SU-DHL-6 (cell line): ENCODE results near the gene RPL19.
A peak's percentile ranks its signal among the peaks of the same experiment; 100 is the strongest.

Source experiments
- H2AFZ ChIP-seq: fragments of 200-600 bp; sonication (generic); 2 replicates; pipeline ENCODE4 v1.6.1; 2014; ENCODE audit warnings: low read depth, mild to moderate bottlenecking, moderate library complexity, mixed read lengths, antibody characterized with exemption, low read length; ENCODE audit not compliant: severe bottlenecking
- H3F3A ChIP-seq: fragments of 200-600 bp; shearing (Covaris generic); 2 replicates; pipeline ENCODE4 v1.6.0; 2016; ENCODE audit warnings: antibody characterized with exemption, mild to moderate bottlenecking; ENCODE audit not compliant: insufficient read depth
- H3K27ac ChIP-seq: fragments of 200-600 bp; sonication (generic); 2 replicates; pipeline ENCODE4 v1.5.1; 2016; ENCODE audit warnings: low read depth, mild to moderate bottlenecking, low read length, moderate library complexity, mixed read lengths
- H3K27me3 ChIP-seq: fragments of 200-600 bp; sonication (generic), shearing (Covaris generic); 2 replicates; pipeline ENCODE4 v1.6.0; 2014; ENCODE audit warnings: mild to moderate bottlenecking, low read length
- H3K36me3 ChIP-seq: fragments of 200-600 bp; sonication (generic); 2 replicates; pipeline ENCODE4 v1.6.1; 2014; ENCODE audit warnings: mild to moderate bottlenecking, low read length, mixed read lengths
- H3K4me2 ChIP-seq: fragments of 300-600, 200-600 bp; shearing (Covaris generic), sonication (generic); 2 replicates; pipeline ENCODE4 v1.6.0; 2014; ENCODE audit warnings: low read length, low read depth, mild to moderate bottlenecking; ENCODE audit not compliant: poor library complexity, severe bottlenecking
- H3K4me3 ChIP-seq: fragments of 200-600 bp; sonication (generic); 2 replicates; pipeline ENCODE4 v1.5.1; 2014; ENCODE audit warnings: antibody characterized with exemption, low read length, mild to moderate bottlenecking, mixed read lengths; ENCODE audit not compliant: insufficient read depth, poor library complexity, severe bottlenecking
- H3K79me2 ChIP-seq: fragments of 200-600 bp; sonication (generic); 2 replicates; pipeline ENCODE4 v1.6.1; 2014; ENCODE audit warnings: mild to moderate bottlenecking, low read length, moderate library complexity; ENCODE audit not compliant: insufficient read depth
- H3K9ac ChIP-seq: fragments of 200-600 bp; sonication (generic); 2 replicates; pipeline ENCODE4 v1.7.0; 2014; ENCODE audit warnings: mild to moderate bottlenecking, low read length
- H3K9me2 ChIP-seq: fragments of 200-600 bp; sonication (generic); replicated peaks from 2 replicates; pipeline ENCODE4 v1.6.1; 2014; ENCODE audit warnings: low read length; ENCODE audit not compliant: insufficient read depth
- H3K9me3 ChIP-seq: fragments of 200-600 bp; sonication (generic); 2 replicates; pipeline ENCODE4 v1.6.1; 2014; ENCODE audit warnings: low read length, mixed read lengths; ENCODE audit not compliant: insufficient read depth
- H4K20me1 ChIP-seq: fragments of 200-600 bp; sonication (generic); 2 replicates; pipeline ENCODE4 v1.6.1; 2014; ENCODE audit warnings: low read depth, mild to moderate bottlenecking, antibody characterized with exemption, low read length, moderate library complexity, mixed read lengths
- CTCF ChIP-seq: fragments of 200-600 bp; sonication (generic); IDR thresholded peaks from one replicate; pipeline ENCODE4 v1.5.1; 2017; ENCODE audit warnings: antibody characterized with exemption, mild to moderate bottlenecking, low read length, moderate library complexity; ENCODE audit not compliant: insufficient read depth, poor library complexity, severe bottlenecking
- EZH2phosphoT487 ChIP-seq: fragments of 200-600 bp; sonication (generic), shearing (Covaris generic); conservative IDR thresholded peaks from 2 replicates; pipeline ENCODE4 v1.6.1; 2018; ENCODE audit warnings: mild to moderate bottlenecking, antibody characterized with exemption, low read length, moderate library complexity, mixed read lengths

Gene RPL19

GRCh38 chr17:39174920-39175694 is 25.0 kb upstream of the RPL19 start:
- no peaks in the 10 kb centered on the region for H3K79me2 ChIP-seq
- no peaks in the 10 kb centered on the region for H3K36me3 ChIP-seq
- H3K9ac ChIP-seq = peak overlapping the region; percentile 21; the same call in 1 of the 2 replicates
- no peaks in the 10 kb centered on the region for H3K9me2 ChIP-seq
- no peaks in the 10 kb centered on the region for H3K27me3 ChIP-seq
- no peaks in the 10 kb centered on the region for H4K20me1 ChIP-seq
- peak overlapping the region; percentile 33 for H3K4me2 ChIP-seq
- no peaks in the 10 kb centered on the region for H3F3A ChIP-seq
- H2AFZ ChIP-seq = peak overlapping the region; percentile 70
- H3K4me3 ChIP-seq = no peak overlapping the region
- no peaks in the 10 kb centered on the region for H3K9me3 ChIP-seq
- no peak for TF ChIP-seq EZH2phosphoT487
- TF ChIP-seq CTCF = peak; percentile 70
- no peak overlapping the region for H3K27ac ChIP-seq

DNA sequence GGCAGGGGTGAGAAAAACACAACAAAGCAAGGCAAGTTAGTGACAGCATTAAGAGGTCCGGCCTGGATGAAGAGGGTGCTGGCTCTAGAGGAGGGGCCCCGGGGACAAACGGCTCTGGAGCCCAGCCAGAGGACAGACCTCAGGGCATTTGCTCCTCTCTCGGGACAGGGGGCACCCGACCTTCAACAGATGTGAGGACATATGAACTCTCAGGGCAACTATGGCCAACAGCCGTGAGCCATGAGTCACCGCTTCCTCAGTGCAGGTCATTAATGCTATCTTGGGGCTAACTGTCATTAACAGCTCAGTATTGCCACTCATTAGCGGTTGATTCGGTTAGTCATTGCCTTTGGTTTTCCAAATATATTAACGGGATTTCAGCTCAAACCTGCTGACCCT is 24.4 kb upstream of the RPL19 start:
- no peak overlapping the region for H3K4me3 ChIP-seq
- no peaks in the 10 kb centered on the region for H3F3A ChIP-seq
- H3K4me2 ChIP-seq = peak overlapping the region; percentile 33
- H3K27me3 ChIP-seq = no peaks in the 10 kb centered on the region
- no peaks in the 10 kb centered on the region for H3K9me3 ChIP-seq
- H3K27ac ChIP-seq = no peak overlapping the region
- H3K36me3 ChIP-seq = no peaks in the 10 kb centered on the region; the same call in 1 of the 2 replicates
- H4K20me1 ChIP-seq = no peaks in the 10 kb centered on the region
- no peaks in the 10 kb centered on the region for H3K9me2 ChIP-seq
- H3K79me2 ChIP-seq = no peaks in the 10 kb centered on the region
- H3K9ac ChIP-seq = no peak overlapping the region
- TF ChIP-seq EZH2phosphoT487 (no peak), CTCF (no peak)
- no peak overlapping the region for H2AFZ ChIP-seq

DNA sequence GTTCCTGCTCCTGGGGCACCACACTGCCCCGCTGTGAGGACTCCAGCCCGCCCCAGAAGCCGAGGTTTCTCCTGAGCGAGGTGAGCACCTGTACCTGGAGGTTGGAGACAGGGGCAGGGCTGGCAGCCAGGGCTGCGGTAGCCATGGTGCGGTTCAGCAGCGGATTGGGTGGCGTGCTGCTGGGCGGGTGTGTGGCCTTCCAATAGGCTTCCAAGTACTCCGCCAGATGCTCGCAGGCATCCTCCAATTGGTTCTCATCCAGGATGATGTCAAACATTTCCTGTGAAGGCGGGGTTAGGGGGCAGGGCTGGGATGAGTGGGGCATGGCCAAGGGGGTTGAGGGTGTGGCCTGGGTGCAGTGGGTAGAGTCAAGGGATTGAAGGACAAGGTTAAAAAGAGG is 22.8 kb upstream of the RPL19 start:
- Histone ChIP-seq H2AFZ (no peak overlapping the region), H3K4me3 (no peak overlapping the region)

More for the DNA sequence above, 22.8 kb upstream of the RPL19 start:
- Histone ChIP-seq H3K27ac (no peak overlapping the region), H3K9me2 (no peaks in the 10 kb centered on the region), H3K9ac (no peak overlapping the region), H4K20me1 (no peaks in the 10 kb centered on the region), H3F3A (no peaks in the 10 kb centered on the region), H3K79me2 (no peaks in the 10 kb centered on the region), H3K9me3 (no peaks in the 10 kb centered on the region), H3K27me3 (no peaks in the 10 kb centered on the region), H3K4me2 (no peak overlapping the region), H3K36me3 (no peaks in the 10 kb centered on the region; the same call in 1 of the 2 replicates)
- TF ChIP-seq CTCF = no peak
- no peak for TF ChIP-seq EZH2phosphoT487
